Fibroblast of lung (primary cell): ENCODE results near the gene KITLG. TPM values are rescaled to one million over a fixed set of nuclear protein-coding genes. Genes with fewer than 3 reads are reported as not detected.

Source experiments
- DNase-seq, 2 donors: peaks; one replicate each; pipeline versions ENCODE4 v3.0.0 to v3.0.0-alpha.2; 2010; ENCODE audit warnings: low read depth in 2 of 2
- H2AFZ ChIP-seq: 2 replicates; pipeline ENCODE4 v1.5.1; 2012; ENCODE audit warnings: low read length, control low read depth, inconsistent platforms
- H3K27ac ChIP-seq: 2 replicates; pipeline ENCODE4 v1.5.1; 2011; ENCODE audit warnings: low read length, control low read depth; ENCODE audit not compliant: insufficient read depth
- H3K27me3 ChIP-seq: 2 replicates; pipeline ENCODE4 v1.5.1; 2011; ENCODE audit warnings: mild to moderate bottlenecking, low read length; ENCODE audit not compliant: control insufficient read depth, insufficient read depth
- H3K36me3 ChIP-seq: 2 replicates; pipeline ENCODE4 v1.5.1; 2011; ENCODE audit warnings: low read length; ENCODE audit not compliant: control insufficient read depth, insufficient read depth
- H3K4me1 ChIP-seq: 2 replicates; pipeline ENCODE4 v1.5.1; 2011; ENCODE audit warnings: low read length; ENCODE audit not compliant: control insufficient read depth, insufficient read depth; ENCODE audit errors: extremely low read depth
- H3K4me2 ChIP-seq: 2 replicates; pipeline ENCODE4 v1.5.1; 2011; ENCODE audit warnings: low read length, control low read depth; ENCODE audit not compliant: insufficient read depth; ENCODE audit errors: extremely low read depth
- H3K4me3 ChIP-seq, 4 experiments: fragments of 200-600 bp in 1 of 4; sonication (generic) in 1 of 4; replicated peaks in 1 of 4; 2 replicates each; pipeline ENCODE4 v1.5.1; 2011 to 2016; ENCODE audit warnings: low read length in 4 of 4, low read depth in 3 of 4, mild to moderate bottlenecking in 3 of 4, control low read depth in 2 of 4, inconsistent platforms in 1 of 4, mixed read lengths in 1 of 4; ENCODE audit not compliant: insufficient read depth in 1 of 4; ENCODE audit errors: control extremely low read depth in 1 of 4
- H3K79me2 ChIP-seq: 2 replicates; pipeline ENCODE4 v1.5.1; 2012; ENCODE audit warnings: mild to moderate bottlenecking, low read length, inconsistent platforms; ENCODE audit not compliant: control insufficient read depth, insufficient read depth
- H3K9ac ChIP-seq: 2 replicates; pipeline ENCODE4 v1.5.1; 2011; ENCODE audit warnings: mild to moderate bottlenecking, low read length, control low read depth; ENCODE audit not compliant: insufficient read depth
- H3K9me3 ChIP-seq: 2 replicates; pipeline ENCODE4 v1.5.1; 2012; ENCODE audit warnings: low read depth, low read length; ENCODE audit not compliant: control insufficient read depth, insufficient read depth
- H4K20me1 ChIP-seq: 2 replicates; pipeline ENCODE4 v1.5.1; 2011; ENCODE audit warnings: low read length; ENCODE audit not compliant: control insufficient read depth, insufficient read depth; ENCODE audit errors: extremely low read depth
- EZH2 ChIP-seq: IDR thresholded peaks from 2 replicates; pipeline ENCODE4 v1.5.1; 2012; ENCODE audit warnings: low read length, control low read depth, mild to moderate bottlenecking; ENCODE audit errors: missing control alignments
- polyA plus RNA-seq, 2 donors: library from polyadenylated mRNA; depleted of rRNA in 1 of 2; stranded (reverse) in 1 of 2; unstranded in 1 of 2; fragments of >200 nt; gene quantifications; 2 replicates each; pipeline ENCODE4 v1.2.1, GENCODE V29; 2011 to 2012; ENCODE audit warnings: missing spikeins in 1 of 2
- total RNA-seq: library from RNA; depleted of rRNA; stranded (reverse); fragments of >200 nt; gene quantifications from 2 replicates; pipeline ENCODE4 v1.2.1, GENCODE V29; 2014
- TF ChIP-seq, protein P1 (sequence below), 2 donors: IDR thresholded peaks in 1 of 2; conservative IDR thresholded peaks in 1 of 2; 1 replicate in 1 of 2; 2 replicates in 1 of 2; pipeline ENCODE4 v1.5.1; 2011 to 2012; ENCODE audit warnings: low read length in 2 of 2, control low read depth in 1 of 2, inconsistent platforms in 1 of 2, low read depth in 1 of 2, mild to moderate bottlenecking in 1 of 2

KITLG gene
- total and polyA plus RNA-seq, 2 donors (not counting 1 experiment from before 2014, with no cell fraction given), result 64.6 to 132 TPM

DNA sequence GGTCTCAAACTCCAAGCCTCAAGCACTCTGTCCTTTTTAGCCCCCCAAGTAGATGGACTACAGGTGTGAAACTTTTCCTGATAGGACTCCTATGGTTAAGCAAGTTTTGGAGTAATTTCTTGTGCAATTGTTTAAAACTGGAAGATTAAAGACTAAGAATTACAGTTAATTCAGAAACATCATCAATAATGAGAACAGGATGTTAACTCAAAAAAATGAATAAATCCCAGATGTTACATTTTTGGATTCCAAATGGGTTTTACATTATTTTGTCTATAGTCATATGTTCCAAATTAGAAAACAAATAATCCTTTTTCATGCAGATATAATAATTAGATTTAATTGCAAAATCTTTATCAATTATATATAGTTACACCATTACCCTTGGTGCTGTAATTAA is 24.4 kb upstream of the KITLG start:
- no peaks in the 10 kb centered on the region for H3K9me3 ChIP-seq
- no peak overlapping the region for H3K4me2 ChIP-seq
- H2AFZ ChIP-seq, result no peak overlapping the region
- H4K20me1 ChIP-seq, result no peaks in the 10 kb centered on the region
- H3K27me3 ChIP-seq, result no peaks in the 10 kb centered on the region
- DNase-seq, result no peak
- peaks cover 2% of the 10 kb centered on the region for H3K4me1 ChIP-seq
- no peak overlapping the region for H3K27ac ChIP-seq
- no peaks in the 10 kb centered on the region for H3K36me3 ChIP-seq
- no peaks in the 10 kb centered on the region for H3K79me2 ChIP-seq
- no peak overlapping the region for H3K4me3 ChIP-seq
- H3K9ac ChIP-seq, result no peak overlapping the region
- TF ChIP-seq, protein P1, sequence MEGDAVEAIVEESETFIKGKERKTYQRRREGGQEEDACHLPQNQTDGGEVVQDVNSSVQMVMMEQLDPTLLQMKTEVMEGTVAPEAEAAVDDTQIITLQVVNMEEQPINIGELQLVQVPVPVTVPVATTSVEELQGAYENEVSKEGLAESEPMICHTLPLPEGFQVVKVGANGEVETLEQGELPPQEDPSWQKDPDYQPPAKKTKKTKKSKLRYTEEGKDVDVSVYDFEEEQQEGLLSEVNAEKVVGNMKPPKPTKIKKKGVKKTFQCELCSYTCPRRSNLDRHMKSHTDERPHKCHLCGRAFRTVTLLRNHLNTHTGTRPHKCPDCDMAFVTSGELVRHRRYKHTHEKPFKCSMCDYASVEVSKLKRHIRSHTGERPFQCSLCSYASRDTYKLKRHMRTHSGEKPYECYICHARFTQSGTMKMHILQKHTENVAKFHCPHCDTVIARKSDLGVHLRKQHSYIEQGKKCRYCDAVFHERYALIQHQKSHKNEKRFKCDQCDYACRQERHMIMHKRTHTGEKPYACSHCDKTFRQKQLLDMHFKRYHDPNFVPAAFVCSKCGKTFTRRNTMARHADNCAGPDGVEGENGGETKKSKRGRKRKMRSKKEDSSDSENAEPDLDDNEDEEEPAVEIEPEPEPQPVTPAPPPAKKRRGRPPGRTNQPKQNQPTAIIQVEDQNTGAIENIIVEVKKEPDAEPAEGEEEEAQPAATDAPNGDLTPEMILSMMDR (conservative IDR thresholded peaks at IDR 0.05 in 1 of 2, IDR thresholded peaks at IDR 0.05 in 1 of 2; ENCODE audit: low read depth in 1 of 2, low read length in 2 of 2), result no peak
- TF ChIP-seq EZH2, result no peak

DNA sequence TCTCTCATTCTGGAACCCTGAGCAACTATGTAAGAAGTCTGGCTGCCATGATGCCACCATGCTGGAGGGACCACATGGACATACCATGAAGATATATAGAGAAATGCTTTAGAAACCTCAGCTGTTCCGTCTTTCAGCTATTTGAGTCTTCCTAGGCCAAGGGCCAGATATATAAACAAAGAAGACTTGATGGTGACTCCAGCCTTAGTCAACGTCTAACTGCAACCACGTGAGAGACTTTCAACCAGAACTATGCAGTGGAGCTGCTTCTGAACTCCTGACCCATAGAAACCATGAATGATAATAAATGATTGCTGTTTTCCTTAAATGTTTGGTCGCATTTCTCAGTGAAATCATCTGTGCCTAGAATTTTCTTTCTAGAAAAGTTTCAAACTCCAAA is 20.0 kb upstream of the KITLG start:
- Histone ChIP-seq H3K4me3 (no peak overlapping the region), H3K9ac (no peak overlapping the region), H3K79me2 (no peaks in the 10 kb centered on the region), H3K27me3 (no peaks in the 10 kb centered on the region), H3K36me3 (no peaks in the 10 kb centered on the region), H2AFZ (no peak overlapping the region), H3K4me2 (no peak overlapping the region), H3K4me1 (peaks cover 2% of the 10 kb centered on the region), H3K27ac (no peak overlapping the region), H4K20me1 (no peaks in the 10 kb centered on the region), H3K9me3 (no peaks in the 10 kb centered on the region)
- DNase-seq, result peak; percentile 90 to 92
- TF ChIP-seq, protein P1 (conservative IDR thresholded peaks at IDR 0.05 in 1 of 2, IDR thresholded peaks at IDR 0.05 in 1 of 2; ENCODE audit: low read depth in 1 of 2, low read length in 2 of 2), result no peak
- TF ChIP-seq EZH2, result no peak

DNA sequence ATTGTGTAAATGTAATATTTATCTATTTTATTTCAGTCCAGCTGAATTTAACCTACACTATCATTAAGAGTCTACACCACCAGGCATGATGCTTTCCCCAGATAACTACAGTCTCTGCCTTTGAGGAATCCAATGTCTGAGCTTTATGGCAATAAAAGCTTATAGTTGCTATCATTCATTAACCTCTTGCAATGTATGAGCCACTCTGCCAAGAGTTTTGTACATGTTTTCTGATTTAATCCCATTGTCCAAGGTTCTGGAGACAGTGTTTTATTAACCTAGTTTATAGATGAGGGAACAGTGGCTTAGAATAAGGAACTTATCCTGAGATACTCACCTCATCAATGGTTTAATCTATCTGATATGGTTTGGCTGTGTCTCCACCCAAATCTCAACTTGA is 17.1 kb upstream of the KITLG start:
- no peaks in the 10 kb centered on the region for H4K20me1 ChIP-seq
- no peak overlapping the region for H3K9ac ChIP-seq
- H3K4me2 ChIP-seq, result no peak overlapping the region
- H3K27me3 ChIP-seq, result no peaks in the 10 kb centered on the region
- no peak overlapping the region for H3K27ac ChIP-seq
- H3K9me3 ChIP-seq, result no peaks in the 10 kb centered on the region
- no peak overlapping the region for H2AFZ ChIP-seq
- no peaks in the 10 kb centered on the region for H3K36me3 ChIP-seq
- H3K79me2 ChIP-seq, result no peaks in the 10 kb centered on the region
- H3K4me1 ChIP-seq, result peaks cover 2% of the 10 kb centered on the region
- no peak overlapping the region for H3K4me3 ChIP-seq
- no peak for TF ChIP-seq EZH2
- TF ChIP-seq, protein P1 (conservative IDR thresholded peaks at IDR 0.05 in 1 of 2, IDR thresholded peaks at IDR 0.05 in 1 of 2; ENCODE audit: low read depth in 1 of 2, low read length in 2 of 2), result no peak
- no peak for DNase-seq
